IPS-11a (cell line): ENCODE measurements around the gene DCLRE1B.

Source experiments
- H3K4me3 ChIP-seq: one replicate; pipeline ENCODE4 v1.5.1; 2013; ENCODE audit warnings: low read depth, low read length, control low read depth

DCLRE1B gene

DNA sequence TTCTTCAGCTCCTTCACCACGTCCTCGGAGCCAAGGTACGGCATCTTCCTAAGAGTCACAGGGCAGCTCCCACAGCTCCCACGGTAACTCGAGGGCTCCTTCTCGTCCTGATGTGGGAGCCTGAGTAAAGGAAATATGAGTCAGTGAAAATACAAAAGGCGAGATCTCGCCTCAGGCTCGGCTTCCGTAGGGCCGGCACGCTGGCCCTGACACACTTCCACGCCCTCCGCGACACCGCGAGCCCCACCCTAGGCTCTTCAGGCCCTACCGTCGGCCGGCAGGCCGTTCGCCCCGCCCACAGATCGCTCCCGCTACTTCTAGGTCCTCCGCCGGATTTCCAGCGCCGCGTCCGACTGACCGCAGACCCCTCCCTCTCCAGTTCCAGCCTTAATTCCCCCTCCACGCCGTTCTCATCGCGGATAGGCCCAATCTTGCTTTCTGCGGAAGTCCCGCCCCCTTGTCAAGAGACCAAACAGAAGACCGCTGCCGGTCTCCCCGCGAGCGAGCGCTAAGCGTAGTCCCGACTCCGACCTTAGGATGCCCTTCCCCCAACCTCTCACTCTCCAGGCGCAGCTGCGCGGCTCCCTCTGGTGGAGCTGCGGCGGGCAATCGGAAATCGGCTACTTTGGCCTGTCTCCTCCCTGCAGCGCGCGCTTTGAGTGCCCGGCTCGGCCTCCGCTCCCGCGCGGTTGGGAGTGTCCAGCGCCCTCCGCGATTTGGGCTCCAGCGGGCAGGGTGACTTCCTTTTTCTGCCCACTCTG, at the start of gene DCLRE1B, which contains the start of gene AP4B1:
Gene DCLRE1B, plus strand, starts transcription at position 653 of the 761 bp plus-strand sequence. CDS start 261 bp downstream, outside the sequence.
Gene AP4B1, minus strand, starts transcription at position 126 of the 761 bp plus-strand sequence. Its CDS starts 82 bp downstream, at position 44.
- H3K4me3 ChIP-seq, result peak within 1 kb of the TSS; percentile 98

DNA sequence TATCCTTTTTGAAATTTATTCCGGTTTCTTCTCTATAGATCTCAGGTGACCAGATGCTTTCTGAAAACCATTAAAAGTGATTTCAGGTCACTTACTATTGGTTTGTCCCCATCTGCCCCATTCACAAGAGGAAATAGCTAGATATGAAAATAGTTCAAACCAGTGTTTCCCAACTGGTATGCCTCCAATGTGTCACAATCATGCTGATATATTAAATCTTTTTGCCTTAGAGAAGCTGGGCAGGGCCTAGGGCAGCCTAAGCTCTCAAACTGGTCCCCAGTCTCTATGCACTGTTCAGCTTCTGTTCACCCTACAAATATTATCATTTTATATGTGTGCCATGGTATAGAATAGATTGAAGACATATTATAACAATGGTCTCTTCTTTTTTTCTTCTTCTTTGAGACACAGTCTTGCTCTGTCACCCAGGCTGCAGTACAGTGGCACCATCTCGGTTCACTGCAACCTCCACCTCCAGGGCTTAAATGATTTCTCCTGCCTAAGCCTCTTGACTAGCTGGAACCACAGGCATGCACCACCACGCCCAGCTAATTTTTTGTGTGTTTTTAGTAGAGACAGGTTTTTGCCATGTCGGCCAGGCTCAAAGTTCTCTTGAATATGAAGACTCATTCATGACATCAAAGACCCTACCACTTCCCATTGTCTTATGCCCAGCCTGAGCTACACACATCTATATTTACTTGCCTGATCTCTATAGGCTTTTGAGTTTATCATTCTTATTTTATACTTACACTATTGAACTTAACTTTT, 49.3 kb upstream of the DCLRE1B start:
- H3K4me3 ChIP-seq, result no peak overlapping the region

DNA sequence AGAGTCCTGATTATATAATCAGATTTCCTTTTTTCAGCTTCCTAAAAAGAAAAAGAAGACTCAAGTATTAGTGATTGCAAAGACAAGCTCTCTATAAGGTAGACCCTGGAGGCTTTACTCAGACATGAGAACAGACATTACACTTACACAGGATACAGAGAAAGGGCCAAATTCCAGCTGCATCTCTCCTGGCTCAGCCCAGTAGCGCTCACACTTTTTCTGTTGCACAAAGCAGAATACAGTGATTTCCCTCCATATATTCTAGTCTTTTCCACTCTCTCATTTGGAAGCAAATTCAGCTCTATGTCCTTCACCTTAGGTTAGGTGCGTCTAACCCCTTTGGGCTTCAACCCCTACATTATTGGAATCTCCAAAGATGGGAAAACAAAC, 48.7 kb upstream of the DCLRE1B start:
- no peak overlapping the region for H3K4me3 ChIP-seq

DNA sequence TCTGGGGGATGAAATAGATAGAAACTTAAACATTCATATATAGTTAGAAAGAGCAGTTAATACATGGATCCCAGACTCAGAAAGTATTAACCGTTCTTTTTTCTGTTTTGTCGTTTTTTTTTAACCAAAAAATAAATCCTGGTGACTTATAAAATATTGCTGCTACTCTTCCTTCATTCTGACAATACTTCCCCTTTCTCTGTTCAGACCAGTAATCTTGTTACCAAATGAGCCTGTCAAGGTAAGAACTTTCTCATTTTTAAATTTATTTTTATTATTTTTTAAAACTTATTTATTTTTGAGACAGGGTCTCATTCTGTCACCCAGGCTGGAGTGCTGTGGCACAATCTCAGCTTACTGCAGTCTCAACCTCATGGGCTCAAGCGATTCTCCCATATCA, 47.4 kb upstream of the DCLRE1B start:
- no peak overlapping the region for H3K4me3 ChIP-seq

DNA sequence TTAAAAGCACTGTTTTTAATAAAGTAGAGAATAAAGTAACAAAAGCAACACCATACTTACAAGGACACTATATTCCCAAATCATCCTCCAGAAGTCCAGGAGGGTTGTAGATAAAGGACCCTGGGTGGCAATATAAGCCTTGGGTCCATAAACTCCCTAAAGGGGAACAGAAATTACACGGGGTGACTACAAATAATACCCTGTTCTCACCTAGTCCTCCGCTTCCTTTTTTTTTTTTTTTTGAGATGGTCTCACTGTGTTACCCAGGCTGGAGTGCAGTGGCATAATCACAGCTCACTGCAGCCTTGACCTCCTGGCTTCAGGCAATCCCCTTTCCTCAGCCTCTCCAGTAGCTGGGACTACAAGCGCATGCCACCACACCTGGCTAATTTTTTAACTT, 46.7 kb upstream of the DCLRE1B start:
- H3K4me3 ChIP-seq, result no peak overlapping the region

DNA sequence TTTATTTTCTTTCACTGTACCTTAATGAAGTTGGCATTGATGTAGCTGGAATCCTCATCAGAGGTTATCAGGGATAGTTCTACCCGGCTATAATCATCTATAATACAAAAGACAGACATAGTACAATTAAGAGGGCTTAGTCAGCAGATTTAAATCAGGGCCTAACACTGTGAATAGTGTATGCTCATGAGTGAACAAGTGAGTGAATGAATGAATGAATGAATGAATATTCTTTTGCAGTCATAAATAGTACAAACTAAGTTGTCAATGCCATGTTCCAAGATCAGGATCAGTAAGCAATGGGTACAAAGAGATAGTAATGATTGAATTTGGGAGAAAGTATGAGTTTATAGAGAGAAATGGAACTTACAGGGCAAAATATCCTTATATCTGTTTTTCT, 46.1 kb upstream of the DCLRE1B start:
- no peak overlapping the region for H3K4me3 ChIP-seq

DNA sequence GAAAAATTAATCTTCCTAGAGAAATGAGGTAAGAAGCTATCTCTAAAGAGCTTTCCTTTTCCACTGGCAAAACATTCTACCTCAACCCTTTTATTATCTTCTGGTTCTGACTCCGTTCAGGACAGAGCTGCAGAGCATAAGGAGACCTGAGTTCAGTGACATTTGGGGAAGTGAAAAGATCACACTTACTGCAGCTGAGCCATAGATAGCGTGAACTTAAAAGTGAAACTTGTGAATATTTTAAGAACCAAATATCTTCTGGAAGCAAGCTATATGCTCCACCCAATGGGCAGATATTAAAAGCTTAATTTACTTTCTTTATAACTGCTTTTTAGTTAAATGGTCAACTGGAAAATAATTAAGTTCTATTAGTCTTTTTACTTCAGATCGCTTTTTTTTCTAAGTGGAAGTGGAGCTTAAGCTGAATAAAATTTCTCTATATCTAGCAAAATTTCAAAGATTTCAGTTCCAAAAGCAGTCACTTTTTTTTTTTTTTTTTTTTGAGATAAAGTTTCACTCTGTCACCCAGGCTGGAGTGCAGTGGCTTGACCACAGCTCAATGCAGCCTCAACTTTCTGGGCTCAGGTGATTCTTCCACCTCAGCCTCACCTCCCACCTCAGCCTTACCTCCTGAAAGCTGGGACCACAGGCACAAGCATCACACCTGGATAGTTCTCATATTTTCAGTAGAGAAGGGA, 45.5 kb upstream of the DCLRE1B start:
- no peak overlapping the region for H3K4me3 ChIP-seq

DNA sequence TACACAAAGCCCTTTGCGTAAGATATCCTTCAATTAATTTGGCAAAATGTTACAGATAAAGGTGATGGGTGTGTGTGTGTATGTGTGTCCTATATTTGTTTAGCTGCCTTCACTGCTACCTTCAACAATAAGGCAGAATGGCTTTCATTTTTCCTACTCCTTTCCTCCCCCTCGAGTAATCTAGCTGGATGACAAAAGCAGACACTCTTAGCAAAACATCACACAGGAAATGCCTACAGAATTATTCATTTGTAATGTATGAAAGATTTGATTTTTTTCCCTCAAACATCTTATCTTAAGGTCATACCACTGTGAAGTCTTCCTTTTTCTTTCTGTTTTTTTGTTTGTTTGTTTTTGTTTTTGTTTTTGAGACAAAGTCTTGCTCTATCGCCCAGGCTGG, 44.2 kb upstream of the DCLRE1B start:
- no peak overlapping the region for H3K4me3 ChIP-seq

DNA sequence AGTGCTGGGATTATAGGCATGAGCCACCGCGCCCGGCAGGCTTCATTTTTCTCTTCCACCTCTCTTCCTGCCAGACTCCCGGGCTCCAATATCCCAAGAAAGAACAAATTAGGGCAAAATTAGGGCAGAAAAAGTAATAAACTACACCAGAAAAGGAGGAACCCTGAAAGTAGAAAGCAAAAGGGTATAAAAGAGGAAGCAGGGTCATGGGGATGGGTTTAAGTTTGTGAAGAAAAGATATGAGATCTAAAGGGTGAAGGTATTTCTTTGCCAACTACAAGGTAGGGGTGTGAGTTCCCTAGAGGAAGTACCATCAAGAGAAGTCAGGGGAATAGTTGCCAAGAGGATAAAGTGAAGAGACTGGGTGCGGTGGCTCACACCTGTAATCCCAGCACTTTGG, 43.5 kb upstream of the DCLRE1B start:
- H3K4me3 ChIP-seq, result no peak overlapping the region

DNA sequence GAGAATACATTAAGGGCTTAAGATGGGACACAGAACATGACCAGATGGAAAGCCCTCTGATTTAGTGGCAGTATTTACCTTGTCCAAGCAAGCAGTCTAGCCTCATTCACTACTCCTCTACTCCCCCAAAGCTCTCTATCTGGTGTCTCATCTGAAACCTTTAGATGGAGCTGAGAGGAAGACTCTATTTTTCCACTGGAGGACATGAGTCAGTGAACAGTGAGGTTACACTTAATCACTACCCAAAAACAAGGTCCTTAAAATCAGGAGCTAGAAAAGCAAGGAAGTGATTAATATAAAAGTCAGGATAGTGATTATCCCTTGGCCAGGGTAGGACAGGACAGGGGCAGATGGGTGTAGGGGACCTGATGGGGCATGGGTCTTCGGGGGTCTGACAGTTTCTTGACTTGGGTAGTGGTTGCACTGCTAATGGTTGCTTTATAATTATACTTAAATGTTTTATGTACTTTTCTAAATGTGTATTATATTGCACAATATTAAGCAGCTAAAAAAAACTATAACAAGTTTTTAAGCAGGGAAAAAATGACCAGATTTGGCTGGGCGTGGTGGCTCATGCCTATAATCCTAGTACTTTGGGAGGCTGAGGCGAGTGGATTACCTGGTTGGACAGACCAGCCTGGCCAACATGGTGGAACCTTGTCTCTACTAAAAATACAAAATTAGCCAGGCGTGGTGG, 36.6 kb upstream of the DCLRE1B start:
- H3K4me3 ChIP-seq, result no peak overlapping the region

DNA sequence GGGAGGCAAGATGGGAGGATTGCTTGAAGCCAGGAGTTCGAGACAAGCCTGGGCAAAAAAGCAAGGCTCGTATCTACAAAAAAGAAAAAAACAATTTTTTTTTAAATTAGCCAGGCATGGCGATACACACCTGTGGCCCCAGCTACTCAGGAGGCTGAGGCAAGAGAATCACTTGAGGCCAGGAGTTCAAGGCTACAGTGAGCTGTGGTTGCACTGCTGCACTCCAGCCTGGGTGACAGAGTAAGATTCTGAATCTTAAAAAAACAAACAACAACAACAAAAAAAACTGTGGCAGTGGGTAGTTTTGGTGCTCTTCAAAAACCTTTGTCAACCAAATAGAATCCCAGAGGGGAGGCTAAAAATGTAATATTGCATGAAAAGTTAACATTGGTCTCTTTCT, 34.3 kb upstream of the DCLRE1B start:
- no peak overlapping the region for H3K4me3 ChIP-seq

DNA sequence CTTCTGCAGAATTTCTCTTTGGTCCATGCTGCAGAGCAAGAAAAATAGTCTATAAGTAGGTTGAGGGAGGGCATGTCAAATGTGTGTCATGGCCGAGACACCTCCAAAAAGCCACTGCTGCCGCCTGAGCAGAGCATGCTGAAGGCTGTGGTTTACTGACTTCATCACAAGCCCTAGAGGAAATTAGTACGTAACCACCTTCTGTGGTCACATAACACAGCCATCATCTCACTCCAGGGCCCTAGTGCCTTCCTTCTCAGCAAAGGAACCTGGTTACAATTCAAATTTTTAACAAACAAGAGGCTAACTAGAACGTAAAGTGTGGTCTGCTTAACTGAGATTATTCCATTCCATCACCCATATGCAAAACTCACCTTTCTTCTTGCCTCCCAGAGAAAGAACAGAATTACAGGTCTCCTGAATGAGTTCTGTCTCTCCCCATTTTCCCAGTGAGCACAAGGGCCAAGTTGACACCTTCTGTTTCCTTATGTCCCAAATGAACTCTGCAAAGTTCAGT, 33.5 kb upstream of the DCLRE1B start, which contains the start of gene PTPN22:
Gene PTPN22, minus strand, starts transcription at position 116 of the 517 bp plus-strand sequence.
- no peak within 1 kb of the TSS for H3K4me3 ChIP-seq

DNA sequence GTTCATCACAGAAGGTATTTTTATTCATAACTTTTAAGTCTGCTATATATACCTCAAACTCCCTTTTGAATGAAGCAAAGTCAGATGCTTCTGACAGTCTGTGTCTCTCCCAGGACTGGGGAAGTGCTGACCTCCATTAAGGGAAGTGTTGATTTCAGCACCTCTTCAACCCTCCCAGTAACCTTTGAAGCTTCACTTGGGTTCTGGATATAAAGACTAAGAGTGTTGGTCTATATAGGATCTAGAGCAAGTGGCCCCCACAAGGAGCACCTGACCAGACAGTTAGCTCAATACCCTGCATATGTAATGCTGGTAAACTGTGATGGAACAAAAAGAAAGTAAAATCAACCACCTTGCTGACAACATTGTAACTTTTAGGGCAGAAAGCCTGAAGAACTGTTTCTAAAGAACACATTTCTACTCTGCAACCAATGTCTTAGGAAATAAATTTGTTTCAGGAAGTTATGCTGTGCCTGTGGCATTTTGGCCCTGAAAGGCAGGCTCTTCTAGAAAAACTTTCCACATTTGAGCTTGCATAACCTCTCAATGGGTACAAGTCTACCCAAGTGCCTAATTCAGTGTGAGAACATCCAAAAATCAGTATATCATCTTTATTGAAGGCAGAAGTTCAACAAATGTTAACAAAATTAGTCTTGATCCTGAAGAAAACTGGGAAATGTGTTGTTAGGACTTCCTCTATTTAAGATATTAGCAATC, 32.7 kb upstream of the DCLRE1B start:
- no peak overlapping the region for H3K4me3 ChIP-seq

DNA sequence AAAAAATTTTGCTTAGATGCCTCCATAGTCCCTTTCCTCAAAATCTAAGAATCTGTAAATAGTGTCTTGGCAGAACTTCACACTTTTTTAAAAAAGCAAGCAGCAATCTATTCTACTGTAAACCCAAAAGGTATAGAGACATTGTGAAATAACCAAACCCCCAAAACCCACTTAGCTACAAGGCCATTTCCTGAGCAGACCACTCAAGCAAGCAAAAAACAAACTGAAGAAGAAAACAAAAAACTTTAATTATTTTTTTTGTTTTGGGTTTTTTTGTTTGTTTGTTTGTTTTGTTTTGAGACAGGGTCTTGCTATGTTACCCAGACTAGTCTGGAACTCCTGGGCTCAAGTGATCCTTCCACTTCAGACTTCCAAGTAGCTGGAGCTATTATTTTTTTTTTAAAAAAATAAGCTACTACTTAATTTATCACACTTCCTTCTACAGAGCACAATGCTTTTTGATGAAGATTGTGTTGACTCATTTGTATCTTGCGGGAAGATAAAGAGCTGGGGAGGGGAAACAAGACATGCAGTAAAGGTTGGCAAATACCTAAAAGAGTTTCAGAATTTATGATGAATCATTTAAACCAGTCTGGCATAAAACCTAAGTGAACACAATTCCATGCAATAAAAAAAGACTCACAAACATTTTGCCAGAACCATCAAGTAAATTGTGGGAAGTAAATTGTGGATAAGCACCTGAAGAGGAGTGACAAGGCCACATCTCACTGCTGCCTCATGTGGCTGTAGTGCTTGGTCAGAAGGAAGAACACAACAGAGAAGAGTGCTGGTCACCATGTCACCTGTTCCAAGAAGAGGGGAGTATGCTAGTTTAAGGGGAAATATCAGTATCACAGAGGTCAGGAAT, 30.9 kb upstream of the DCLRE1B start:
- no peak overlapping the region for H3K4me3 ChIP-seq

DNA sequence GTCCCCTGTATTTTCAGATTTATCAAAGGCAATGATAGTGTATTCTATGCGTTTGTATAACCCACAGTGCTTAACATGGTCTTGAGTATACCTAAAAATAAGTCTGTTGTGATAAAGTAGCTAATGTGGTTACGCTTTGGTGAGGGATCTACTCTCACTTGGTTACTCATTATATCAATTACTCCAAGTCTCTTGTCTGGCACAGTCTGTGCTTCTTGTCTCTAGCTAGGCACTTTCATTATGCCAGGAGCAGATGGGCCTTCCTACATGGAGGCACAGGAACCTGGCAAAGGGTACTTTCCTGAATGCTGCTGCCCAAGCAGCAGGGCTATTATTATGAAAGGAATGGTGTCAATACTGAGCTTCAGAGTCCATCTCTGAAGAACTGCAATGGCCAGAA, 29.4 kb upstream of the DCLRE1B start:
- no peak overlapping the region for H3K4me3 ChIP-seq

DNA sequence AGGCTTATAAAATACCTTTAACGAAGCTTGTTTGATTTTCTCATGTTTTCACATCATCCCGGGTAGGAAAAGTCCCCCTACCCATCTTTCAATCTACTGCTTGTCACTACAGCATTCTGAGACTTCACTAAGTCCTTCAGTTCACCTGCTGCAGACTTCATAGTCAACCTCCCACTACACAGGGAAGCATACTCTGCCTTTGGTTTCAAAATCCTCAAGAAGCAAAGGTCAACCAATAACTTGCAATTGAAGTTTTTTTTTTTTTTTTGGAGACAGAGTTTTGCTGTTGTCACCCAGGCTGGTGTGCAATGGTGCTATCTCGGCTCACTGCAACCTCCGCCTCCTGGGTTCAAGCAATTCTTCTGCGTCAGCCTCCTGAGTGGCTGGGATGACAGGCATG, 28.9 kb upstream of the DCLRE1B start:
- no peak overlapping the region for H3K4me3 ChIP-seq

DNA sequence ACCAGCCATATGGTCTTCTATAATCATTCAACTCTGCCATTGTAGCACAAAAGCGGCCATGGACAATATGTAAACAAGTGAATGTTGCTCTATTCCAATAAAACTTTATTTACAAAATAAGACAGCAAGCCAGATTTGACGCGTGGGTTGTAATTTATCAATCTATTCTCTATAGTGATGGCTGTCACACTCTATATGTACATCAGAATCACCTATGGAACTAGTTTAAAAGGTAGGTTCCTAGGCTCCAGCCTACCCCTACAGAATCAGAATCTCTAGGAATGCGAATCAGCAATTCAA, 25.4 kb upstream of the DCLRE1B start:
- H3K4me3 ChIP-seq, result no peak overlapping the region

DNA sequence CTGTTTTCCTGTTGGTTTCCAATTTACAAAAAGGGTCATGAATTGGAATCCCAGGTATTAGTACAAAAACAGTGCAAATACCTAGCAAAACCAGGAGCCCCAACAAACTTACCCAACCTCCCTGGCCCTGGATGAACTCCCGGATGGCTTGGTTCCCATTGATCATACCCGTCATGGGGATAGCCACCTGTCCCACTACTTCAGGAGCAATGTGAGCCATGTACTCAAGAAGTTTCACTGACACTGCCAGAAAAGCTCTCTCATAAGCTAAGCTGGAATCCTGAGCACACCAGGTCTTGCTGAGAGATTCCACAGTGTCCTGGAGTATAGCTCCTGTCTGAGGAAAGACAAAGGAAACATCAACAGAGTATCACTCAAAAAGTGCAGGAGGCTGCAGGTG, 23.5 kb upstream of the DCLRE1B start:
- H3K4me3 ChIP-seq, result no peak overlapping the region
